GM12874 (cell line): Measurements from ENCODE around the gene ACTN2.

Experiments
- TF ChIP-seq, protein P1 (sequence below): IDR thresholded peaks from 2 replicates; pipeline ENCODE4 v1.5.1; 2011; ENCODE audit warnings: low read depth, mild to moderate bottlenecking, control low read depth, low read length, moderate library complexity; ENCODE audit not compliant: insufficient read depth

ACTN2 gene

DNA sequence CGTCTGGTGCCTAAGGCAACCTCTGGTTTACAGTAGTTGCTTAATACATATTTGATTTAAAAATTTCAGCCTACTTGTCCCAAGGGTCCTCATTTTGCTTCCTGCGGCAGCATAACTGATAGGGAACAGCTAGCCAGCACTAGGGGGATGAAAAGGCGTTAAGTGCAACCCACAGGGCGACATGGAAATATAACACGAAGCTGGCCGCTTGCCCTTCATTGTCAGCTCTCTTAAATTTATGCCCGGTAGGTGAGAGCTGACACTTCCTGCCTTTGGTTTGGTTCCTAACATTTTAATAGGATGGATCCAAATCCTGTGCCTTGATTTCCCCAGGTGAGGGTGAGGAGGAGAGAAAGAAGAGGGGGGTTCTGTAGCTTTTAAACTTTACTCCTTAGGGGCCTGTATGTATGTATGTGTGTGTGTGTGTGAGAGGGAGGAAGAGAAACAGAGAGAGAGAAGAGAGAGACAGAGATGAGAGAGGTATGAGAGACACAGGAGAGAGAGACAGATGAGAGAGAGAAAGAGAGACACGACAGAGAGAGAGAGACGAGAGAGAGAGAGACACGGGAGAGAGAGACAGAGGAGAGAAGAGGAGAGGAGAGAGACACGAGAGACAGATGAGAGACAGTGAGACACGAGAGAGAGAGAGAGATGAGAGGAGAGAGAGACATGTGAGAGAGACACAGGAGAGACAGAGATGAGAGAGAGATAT is 938 bp upstream of the ACTN2 start:
- TF ChIP-seq, protein P1, sequence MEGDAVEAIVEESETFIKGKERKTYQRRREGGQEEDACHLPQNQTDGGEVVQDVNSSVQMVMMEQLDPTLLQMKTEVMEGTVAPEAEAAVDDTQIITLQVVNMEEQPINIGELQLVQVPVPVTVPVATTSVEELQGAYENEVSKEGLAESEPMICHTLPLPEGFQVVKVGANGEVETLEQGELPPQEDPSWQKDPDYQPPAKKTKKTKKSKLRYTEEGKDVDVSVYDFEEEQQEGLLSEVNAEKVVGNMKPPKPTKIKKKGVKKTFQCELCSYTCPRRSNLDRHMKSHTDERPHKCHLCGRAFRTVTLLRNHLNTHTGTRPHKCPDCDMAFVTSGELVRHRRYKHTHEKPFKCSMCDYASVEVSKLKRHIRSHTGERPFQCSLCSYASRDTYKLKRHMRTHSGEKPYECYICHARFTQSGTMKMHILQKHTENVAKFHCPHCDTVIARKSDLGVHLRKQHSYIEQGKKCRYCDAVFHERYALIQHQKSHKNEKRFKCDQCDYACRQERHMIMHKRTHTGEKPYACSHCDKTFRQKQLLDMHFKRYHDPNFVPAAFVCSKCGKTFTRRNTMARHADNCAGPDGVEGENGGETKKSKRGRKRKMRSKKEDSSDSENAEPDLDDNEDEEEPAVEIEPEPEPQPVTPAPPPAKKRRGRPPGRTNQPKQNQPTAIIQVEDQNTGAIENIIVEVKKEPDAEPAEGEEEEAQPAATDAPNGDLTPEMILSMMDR = no peak

DNA sequence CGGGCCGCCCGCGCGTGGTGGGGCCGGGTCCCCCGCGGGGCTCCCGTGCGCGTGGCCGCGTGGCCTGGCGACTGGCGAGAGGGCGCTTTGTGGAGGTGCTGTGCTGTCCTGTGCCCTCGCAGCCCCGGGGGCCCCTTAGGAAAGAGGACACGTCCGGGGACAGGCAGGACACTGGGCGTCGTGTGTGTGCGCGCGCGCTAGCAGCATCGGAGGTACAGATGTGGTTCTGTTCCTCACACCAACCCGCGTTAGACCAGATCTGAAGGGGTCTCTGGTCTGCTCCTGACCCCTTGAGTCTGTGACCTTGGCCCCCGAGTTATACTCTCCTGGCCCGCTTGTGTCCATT is 489 bp downstream of the ACTN2 start:
- TF ChIP-seq, protein P1 = no peak

DNA sequence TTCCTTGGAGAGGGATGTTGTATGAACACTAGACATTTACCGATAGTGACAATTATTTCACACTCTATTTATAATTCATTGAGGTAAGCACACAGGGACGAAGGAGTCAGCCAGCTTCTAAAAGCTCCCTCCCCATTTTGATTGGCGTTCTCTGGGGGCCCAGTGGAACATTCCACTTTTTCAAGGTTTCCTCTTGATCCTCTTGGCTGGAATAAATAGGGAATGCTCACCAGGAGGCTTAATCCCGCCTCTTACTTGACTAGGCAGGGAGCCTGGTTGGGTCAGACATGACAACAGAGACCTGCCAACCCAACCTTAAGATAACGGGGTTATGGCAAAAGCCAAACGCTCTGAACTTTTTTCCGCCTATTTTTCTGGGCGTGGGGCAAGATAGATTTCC is 974 bp downstream of the ACTN2 start:
- TF ChIP-seq, protein P1 = no peak

DNA sequence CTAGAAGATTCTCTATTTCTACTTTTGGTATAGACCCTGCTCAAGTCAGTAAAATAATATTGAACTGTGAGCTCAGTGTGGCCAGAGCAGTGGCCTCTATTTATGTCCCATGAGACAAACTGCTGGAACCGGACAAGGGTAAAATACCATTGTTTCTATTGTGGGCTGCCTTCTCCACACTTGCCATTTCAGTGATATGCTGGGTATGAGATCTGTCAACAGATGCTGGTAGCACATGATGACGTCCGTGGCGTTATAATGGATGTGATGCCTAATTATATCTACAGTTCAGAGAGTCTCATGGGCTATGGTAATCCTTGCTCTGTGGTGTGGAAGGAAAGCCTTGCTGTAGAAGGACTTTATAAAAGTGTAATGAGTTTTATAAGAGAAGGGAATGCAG is 2.4 kb downstream of the ACTN2 start:
- TF ChIP-seq, protein P1 = no peak

- TF ChIP-seq, protein P1 = no peak
Observed at GRCh38 chr1:236689713-236690569, 3.6 kb downstream of the ACTN2 start.

DNA sequence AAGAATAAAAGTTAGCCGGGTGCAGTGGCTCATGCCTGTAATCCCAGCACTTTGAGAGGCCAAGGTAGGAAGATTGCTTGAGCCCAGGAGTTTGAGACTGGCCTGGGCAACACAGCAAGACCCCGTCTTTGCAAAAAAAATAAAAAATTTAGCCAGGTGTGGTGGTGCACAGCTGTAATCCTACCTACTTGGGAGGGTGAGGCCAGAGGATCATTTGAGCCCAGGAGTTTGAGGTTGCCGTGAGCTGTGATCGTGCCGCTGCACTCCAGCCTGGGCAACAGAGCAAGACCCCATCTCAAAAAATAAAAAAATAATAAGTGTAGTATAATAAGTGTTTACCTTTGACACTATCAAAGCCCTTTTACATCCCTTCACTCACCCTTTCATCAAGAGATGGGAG is 5.0 kb downstream of the ACTN2 start:
- TF ChIP-seq, protein P1 = no peak

- TF ChIP-seq, protein P1 = no peak
Observed at GRCh38 chr1:236692128-236692527, 5.8 kb downstream of the ACTN2 start.
